NCI-H446 (cell line): Measurements from ENCODE around the gene ACTRT2.

Experiments used
- DNase-seq, 2 experiments: peaks; one replicate each; lab custom pipeline; 2025; lab: John Stamatoyannopoulos, UW

ACTRT2 gene

GRCh38 chr1:3055051-3055450 is 33.8 kb downstream of the ACTRT2 start:
- no peak for DNase-seq

DNA sequence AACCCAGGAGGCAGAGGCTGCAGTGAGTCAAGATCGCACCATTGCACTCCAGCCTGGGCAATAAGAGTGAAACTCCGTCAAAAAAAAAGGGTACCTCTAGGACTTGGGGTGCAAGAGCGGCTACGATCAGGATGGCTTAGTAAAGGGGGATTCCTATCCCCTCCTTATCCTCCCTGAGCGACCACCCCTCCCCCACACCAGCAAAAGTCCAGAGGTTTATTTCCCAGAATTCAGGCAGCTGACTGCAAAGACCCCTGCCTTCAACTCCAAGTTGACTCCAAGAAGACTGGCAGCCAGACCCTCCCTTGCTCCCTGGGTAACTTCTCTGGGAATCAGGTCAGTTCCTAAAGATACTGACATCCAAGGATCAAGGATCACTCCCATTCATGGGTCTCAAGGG is 35.4 kb downstream of the ACTRT2 start:
- DNase-seq, result no peak

GRCh38 chr1:3058263-3059030 is 37.2 kb downstream of the ACTRT2 start:
- DNase-seq, result no peak

DNA sequence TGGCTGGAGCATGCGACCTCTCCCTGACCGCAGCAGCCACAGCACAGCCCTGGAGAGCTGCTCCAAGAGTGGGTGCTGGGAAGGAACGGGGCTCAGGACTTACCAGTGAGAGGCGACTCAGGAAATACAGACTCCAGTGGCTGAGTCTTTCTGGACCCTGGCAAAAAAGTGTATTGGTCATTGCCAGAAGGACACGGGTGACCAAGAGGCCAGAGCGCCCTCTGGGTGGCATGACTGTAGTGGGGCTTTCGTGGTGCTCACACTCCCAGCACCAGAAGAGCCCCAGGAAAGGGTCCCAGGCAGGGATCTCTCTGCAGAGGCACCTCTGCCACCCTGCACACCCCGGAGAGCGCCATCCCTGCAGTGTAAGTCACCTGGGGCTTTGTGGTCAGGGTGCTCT is 38.9 kb downstream of the ACTRT2 start:
- DNase-seq, result no peak

DNA sequence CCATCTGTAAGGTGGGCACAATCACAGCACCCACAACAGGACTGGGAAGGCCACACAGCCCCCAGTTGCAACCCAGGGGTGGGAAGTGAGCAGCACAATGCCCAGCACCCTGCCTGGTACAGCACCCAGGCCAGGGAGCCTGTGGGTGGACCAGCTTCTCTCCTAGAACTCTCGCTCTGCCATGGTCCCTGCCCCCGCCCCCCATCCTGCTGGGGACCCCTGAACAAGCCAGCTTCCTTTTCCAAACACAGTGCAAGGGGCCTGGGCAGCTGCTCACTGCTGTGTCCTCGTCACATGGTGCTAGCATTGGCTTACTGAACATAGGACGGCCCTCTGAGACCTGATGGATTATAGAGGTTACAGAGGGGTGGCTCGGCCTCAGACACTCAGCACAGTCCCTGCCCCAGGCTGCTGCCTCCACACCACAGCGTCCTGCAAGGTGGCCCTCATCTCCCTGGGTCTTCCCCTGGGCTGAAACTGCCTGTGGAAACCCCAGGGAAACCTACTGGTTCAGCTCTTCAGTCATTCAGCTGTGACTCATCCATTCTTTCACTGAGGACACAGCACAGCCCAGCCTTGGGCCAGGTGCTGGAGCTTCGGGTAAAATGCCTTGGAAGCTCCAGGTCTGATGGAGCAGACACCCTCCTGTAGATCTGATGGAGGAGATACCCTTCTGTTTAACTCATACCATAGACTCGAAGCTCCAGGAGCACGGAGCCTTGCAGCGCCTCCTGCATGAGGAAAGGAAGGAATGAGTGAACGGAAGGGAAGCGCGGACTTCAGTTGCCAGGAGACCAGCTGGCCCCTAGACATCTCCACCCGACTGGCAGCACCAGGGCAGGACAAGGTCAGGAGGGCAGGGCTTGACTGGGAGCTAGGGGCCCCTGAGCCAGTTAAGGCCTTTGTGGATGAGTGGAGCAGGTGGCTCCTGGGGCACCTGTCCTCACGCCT is 39.6 kb downstream of the ACTRT2 start:
- no peak for DNase-seq

- DNase-seq, result no peak
Observed at GRCh38 chr1:3061566-3061965, 40.3 kb downstream of the ACTRT2 start.

DNA sequence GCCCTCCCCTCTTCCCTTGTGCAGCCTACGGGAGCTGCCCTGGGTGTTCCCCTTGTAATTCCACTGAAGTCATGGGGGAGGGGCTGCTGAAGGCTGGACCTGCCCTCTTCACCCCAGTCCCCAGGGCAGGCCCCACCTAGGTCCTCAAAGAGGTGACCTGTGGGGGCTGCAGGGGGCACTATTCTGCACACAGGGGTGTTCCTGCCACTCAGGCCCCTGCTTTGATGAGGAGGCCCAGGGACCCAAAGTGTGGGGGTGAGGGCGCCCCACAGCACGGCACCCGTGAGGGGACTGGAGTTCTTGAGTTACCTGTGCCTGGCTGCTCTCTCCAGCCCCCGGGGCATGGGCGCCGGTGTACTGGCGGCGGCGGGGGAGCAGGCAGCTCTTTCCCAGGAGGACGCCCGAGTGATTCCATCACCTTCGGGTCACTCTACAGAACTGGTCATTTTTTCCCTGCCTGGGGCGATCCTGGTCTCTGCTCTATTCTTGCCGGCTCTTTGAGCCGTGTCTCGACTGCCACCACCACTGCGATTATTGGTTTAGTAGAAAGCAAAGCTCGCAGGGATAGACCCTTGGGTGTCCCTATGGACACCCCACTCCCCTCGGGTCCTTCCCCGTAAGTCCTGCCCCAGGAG is 40.8 kb downstream of the ACTRT2 start:
- no peak for DNase-seq

DNA sequence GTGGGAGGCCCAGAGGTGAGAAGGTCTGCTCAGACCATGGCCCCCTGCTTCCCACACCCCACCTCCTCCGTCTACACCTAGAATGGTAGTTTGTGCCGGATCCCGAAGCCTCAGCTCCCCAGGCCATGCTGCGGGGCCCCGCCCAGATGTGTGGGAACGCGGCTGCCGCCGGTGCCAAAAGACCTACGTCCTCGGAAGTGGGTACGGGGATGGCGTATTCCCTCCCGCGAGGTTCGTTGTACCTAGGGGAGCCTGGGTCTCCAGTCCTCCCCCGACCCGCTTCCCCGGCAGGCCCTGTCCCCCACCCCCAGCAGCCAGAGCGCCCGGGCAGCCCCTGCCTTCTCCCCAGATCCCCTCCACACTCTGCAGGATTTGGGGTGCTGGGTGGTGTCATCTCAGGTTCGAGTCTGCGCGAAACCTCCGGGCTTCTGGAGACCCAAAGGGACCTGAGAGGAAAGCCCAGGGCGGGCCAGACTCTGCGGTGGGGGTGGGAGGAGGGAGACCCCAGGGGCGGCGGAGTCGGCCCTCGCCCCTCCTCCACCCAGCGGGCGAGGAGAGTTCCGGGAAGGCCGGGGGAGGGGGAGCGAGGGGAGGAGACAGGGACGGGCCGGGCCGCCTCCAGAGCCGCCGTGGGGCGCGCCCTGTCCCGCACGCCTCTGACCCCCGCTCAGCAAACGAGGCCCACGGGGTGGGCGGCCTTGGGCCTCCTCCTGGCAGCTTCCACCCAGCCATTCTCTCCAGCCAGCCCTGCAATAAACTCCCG is 41.5 kb downstream of the ACTRT2 start:
- no peak for DNase-seq

DNA sequence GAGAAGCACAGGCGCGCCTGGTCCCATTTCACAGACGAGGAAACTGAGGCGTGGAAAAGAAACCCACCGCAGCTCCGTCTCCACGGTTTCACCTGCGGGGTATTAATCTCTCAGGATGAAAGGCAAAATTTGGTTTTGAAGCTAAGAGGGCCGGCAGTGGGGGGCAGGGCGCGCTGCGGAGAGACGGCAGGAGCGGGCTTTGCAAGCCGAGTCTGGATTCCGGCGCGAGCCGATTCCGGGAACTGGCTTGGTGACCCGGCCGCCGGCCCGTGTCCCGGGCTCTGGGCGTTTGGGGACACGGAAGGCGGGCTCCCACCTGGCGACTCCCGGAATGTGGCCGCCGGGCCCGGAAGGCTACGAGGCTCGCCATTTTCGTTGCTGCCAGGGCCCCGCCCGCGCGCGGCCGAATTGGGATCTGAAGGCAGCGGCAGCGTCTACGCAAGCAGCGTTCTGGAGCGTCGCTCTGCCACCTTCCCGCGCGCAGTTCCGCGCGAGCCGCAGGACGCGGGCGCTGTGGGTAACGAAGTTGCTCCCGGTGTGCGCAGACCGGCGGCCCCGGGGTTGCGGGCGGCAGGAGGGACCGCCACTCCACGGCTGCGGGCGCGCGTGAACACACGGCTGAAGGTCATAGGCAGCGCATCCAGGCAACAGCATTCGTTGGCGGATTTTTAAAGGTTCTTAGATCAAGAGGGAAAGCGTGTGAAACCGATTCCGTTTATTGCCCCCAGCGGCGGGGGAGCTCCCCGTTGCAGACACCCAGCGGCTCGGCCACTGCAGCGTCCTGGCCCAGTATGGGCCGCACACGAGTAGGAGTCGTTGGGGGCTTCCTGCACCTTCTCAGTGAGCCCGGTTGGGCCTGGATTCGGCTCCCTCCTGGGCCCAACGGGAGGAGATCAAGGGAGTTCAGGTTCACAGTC is 42.4 kb downstream of the ACTRT2 start:
- DNase-seq, result no peak

DNA sequence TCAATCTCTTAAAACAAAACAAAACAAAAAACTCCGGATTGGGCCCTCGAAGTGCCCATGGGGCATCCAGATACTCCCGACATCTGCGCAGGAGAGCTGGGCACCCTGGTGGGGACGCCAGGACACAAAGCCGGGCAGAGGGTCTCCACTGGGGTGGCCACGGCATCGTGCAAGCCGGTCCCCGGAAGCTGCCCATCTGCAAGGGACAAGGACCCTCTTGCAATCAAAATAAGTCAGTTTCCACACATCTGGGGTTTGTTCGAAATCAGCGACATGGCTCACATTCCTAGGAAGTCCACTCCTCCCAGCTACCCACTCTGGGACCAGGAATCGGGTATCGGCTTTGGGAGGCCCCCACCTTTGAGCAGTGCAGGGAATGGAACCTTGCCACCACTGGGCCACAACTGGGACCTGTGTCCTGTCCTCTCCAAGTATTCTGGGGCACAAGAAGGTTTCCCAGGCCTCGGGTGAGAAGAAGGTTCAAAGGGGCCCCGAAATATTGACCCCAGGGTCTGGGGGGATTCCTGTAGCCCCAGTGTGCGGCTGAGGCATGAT is 43.1 kb downstream of the ACTRT2 start:
- DNase-seq, result no peak

DNA sequence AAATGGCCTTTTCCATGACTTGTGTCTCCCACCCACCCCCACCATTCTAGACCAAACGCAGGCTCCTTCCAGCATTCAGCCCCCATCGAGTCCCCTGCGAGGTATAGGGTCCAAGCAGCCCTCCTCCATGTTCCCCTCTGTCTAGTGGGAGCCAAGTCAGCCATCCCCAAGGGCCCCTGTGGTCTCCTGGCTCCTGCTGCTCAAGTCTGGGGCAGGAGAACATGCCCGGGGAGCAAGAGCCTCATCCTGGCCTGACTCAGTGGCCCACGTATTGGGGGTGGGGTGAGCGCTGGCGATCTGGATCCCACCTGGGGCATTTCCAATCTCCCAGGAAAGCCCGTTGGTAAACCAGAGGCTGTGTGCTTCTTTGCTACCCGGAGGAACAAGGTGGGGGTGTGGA is 43.6 kb downstream of the ACTRT2 start:
- no peak for DNase-seq

DNA sequence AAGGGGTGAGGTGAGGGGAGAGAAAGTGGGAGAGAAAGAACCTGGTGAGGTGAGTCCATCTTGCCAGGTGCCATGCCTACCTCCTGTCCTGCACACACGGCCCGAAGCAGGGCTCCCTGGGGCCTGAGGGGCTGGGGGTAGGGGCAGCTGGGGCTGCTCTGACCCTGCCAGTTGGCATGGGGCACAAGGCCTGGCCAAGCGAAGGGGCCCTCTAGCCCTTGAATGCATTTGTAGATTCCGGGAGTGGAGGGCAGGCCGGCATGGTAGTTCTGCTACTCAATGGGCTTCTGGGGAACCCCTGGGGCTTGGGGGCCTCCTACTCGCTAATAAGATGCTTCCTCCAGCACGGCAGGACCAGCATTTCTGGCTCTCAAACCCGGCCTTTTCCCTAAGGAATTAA is 44.1 kb downstream of the ACTRT2 start:
- DNase-seq, result no peak

DNA sequence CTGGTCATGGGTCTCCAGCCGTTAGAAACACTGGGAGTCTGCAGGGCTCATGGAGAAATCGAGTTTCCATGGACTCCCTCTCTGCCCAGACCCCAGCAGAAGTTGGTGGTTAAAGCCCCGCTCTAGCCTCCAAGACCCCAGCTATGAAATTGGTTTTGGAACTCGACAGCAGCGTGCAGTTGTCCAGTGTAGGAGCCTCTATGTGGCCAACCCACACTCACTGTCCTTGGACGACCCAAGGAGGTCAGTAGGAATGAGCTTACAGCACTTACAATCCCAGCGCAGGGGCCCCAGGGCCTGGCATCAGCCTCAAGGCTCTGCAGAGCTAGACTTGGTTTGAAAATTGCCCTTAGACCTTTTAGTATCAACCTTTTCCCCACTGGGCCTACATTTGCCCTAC is 44.5 kb downstream of the ACTRT2 start:
- DNase-seq, result no peak

- DNase-seq, result no peak
Observed at GRCh38 chr1:3066250-3066711, 45.0 kb downstream of the ACTRT2 start.

DNA sequence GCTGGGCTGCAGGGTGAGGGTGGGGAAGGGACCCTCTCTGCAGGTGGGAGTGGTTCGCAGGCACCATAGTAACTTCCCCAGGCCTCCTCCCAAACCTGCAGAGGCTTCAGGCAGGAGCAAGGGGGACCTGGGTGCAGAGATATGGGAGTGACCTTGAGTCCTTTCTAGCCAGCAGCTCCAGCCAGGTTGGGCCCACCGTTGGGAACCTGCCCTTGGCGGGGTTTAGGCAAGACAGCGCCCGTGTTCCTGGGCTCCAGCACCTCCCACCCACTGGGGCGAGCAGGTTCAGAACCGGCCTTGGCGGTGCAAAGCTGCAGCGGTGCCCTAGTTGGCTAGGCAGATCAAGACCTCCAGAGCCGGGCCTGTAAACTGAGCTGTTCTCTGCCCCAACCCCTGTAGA is 45.6 kb downstream of the ACTRT2 start:
- no peak for DNase-seq

- DNase-seq, result no peak
Observed at GRCh38 chr1:3067301-3067670, 46.0 kb downstream of the ACTRT2 start.

GRCh38 chr1:3067671-3068563 is 46.6 kb downstream of the ACTRT2 start:
- DNase-seq, result no peak

GRCh38 chr1:3068564-3069431 is 47.5 kb downstream of the ACTRT2 start, which contains the start of gene PRDM16:
Gene PRDM16 (plus strand): TSS chr1:3069203. CDS start chr1:3069260, 57 bp downstream.
- DNase-seq, result no peak
